H1 (cell line): ENCODE measurements around the gene ARSI. TPM values are rescaled to one million over a fixed set of nuclear protein-coding genes. Genes with fewer than 3 reads are reported as not detected.

Source experiments
- JUND ChIP-seq: IDR thresholded peaks from 2 replicates; pipeline ENCODE4 v1.6.1; 2011; ENCODE audit warnings: mild to moderate bottlenecking, improper control_type of control experiment, low read length
- polyA plus RNA-seq, 7 experiments: library from polyadenylated mRNA; depleted of rRNA in 3 of 7; stranded (reverse) in 5 of 7; unstranded in 2 of 7; fragments of >200 nt in 5 of 7; fragments of 200-250 nt in 2 of 7; gene quantifications; 1 replicate in 5 of 7; 2 replicates in 1 of 7; 4 replicates in 1 of 7; pipeline versions ENCODE4 v1.2.1 to v1.2.3, GENCODE V29; 2011 to 2013; ENCODE audit warnings: missing spikeins in 2 of 7, mixed read lengths in 2 of 7
- total RNA-seq: library from RNA; stranded (reverse); fragmentation: NEBNext Ultra II Directional; extraction: Animal tissue kit (Norgen Biotek cat#: 25700); gene quantifications from 2 replicates; pipeline ENCODE4 v1.2.1, GENCODE V29; 2021
- TF ChIP-seq, protein P1 (sequence below): IDR thresholded peaks from 2 replicates; pipeline ENCODE4 v1.6.1; 2012; ENCODE audit warnings: inconsistent platforms

ARSI gene
- total and polyA plus RNA-seq, 2 of the 8 experiments (the other 6 are each of a cell fraction or from before 2014, with no cell fraction given), result 4.5 to 6.7 TPM

DNA sequence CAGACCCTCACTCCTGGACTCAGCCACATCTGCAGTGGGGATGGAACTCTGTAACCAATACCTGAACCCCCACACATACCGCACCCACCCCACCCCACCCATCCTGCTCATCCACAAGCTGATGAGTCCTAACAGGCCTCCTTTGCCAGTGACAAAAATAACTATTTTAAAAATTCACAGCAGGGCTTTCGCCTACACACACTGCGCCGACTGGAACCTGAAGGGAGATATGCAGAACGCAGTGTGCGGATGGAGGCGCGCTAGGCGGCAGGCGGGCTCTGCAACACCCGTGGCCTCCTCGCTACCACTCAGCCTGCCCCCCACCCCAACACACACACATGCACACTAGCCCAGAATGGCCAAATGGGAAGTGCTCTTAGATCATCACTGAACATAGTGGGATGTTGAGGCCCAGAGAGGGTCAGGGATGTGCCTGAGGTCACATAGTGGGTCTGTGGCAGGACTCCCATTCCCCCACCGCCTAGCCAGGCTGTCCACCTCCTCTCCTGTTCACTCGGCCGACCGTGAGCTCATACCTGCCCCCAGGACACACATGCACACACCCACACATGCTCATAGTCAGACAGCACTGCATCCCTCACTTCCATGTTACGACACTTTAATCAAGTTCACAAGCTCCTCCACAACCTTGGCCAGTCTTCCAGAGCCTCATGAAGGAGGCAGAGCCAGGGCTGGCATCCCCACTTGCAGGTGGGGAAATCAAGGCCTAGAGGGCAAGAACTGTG lies 6.8 kb downstream of the ARSI start (continued):
- TF ChIP-seq, protein P1, sequence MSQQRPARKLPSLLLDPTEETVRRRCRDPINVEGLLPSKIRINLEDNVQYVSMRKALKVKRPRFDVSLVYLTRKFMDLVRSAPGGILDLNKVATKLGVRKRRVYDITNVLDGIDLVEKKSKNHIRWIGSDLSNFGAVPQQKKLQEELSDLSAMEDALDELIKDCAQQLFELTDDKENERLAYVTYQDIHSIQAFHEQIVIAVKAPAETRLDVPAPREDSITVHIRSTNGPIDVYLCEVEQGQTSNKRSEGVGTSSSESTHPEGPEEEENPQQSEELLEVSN, result no peak
- TF ChIP-seq JUND, result no peak
